ENCODE measurements around the gene C15orf39. TPM values are rescaled to one million over a fixed set of nuclear protein-coding genes. Genes with fewer than 3 reads are reported as not detected.

Gene C15orf39
- total RNA-seq, 1 experiment from 2014 or later = 28.9 TPM

DNA sequence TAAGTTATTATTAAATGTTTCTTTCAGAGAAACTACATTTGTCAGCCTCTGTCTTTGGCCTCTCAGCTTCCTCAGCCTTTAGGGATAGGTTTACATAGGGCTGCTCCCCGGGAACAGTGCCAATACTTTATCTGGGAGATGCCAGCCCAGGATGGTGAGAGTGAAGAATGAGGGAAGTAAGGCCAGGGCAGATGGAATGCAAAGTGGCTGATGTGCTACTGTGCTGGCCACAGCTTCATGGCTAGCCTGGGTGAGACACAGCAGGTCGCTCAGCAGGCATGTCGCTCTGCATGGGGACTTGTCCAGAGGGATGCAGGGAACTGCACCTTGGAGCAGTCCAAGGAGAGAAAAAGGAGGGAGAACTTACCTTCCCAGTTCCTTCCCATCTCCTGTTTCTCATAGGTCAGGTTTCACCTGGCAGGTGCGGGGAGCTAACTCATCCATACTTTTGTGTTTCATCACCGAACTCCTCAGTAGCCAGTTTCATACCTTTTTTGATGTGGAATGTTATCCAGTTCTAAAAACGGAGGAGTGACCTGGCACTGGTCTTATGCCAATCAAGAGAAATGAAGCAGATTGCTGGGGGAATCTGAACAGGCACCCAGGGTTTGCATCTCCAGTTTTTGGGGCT lies 30.9 kb upstream of the C15orf39 start:
- no TSS peak for BruUV-seq (replicated peaks)
- ChIA-PET CTCF (no interaction called here), POLR2A (ENCODE audit: low non-redundant PET) (no interaction called here)
- no peak for DNase-seq (ENCODE audit: low spot score)
- intact Hi-C loops (cut with micrococcal nuclease; ENCODE audit: unreplicated experiment) = no loop called here
- no peaks in the 10 kb centered on the region for H3K36me3 ChIP-seq (ENCODE audit: insufficient read depth, low read length, poor library complexity, severe bottlenecking)
- H3K9me3 ChIP-seq (ENCODE audit: low read depth, low read length, poor library complexity, severe bottlenecking) = no peaks in the 10 kb centered on the region
- H3K27me3 ChIP-seq (replicated peaks; ENCODE audit: insufficient read depth, low read depth, low read length, poor library complexity) = no peaks in the 10 kb centered on the region
- H3K4me1 ChIP-seq (ENCODE audit: insufficient read depth, low read length, poor library complexity, severe bottlenecking) = no peaks in the 10 kb centered on the region
- H3K4me3 ChIP-seq (ENCODE audit: low read depth, low read length, poor library complexity, severe bottlenecking) = no peak overlapping the region
- TF ChIP-seq EZH2 (IDR thresholded peaks at IDR 0.05; ENCODE audit: borderline replicate concordance, low read depth, low read length, poor library complexity, severe bottlenecking) = no peak
- TF ChIP-seq, protein P1, sequence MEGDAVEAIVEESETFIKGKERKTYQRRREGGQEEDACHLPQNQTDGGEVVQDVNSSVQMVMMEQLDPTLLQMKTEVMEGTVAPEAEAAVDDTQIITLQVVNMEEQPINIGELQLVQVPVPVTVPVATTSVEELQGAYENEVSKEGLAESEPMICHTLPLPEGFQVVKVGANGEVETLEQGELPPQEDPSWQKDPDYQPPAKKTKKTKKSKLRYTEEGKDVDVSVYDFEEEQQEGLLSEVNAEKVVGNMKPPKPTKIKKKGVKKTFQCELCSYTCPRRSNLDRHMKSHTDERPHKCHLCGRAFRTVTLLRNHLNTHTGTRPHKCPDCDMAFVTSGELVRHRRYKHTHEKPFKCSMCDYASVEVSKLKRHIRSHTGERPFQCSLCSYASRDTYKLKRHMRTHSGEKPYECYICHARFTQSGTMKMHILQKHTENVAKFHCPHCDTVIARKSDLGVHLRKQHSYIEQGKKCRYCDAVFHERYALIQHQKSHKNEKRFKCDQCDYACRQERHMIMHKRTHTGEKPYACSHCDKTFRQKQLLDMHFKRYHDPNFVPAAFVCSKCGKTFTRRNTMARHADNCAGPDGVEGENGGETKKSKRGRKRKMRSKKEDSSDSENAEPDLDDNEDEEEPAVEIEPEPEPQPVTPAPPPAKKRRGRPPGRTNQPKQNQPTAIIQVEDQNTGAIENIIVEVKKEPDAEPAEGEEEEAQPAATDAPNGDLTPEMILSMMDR (conservative IDR thresholded peaks at IDR 0.05; ENCODE audit: low read depth, low read length) = no peak
- H3K27ac ChIP-seq (ENCODE audit: low read depth, low read length, poor library complexity, severe bottlenecking) = no peak overlapping the region

DNA sequence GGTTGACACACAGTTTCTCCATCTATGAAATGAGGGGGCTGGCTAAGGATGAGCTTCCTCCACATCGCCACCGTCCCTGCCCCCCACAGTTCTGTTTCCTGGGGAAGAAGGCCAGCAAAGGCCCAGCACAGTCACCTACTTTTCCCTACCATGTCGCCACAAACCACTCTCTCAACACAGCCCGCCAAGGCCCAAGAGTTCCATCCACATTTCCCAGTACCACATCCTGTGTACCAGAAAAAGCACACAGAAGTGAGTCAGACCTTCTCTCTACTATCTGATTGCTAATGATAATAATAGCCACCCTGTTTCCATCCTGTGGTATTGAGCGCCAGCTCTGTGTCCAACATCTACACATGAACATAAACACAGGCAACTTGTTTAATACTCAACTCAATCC lies 30.3 kb upstream of the C15orf39 start:
- no peak for DNase-seq (ENCODE audit: low spot score)
- H3K4me1 ChIP-seq (ENCODE audit: insufficient read depth, low read length, poor library complexity, severe bottlenecking) = no peaks in the 10 kb centered on the region
- H3K36me3 ChIP-seq (ENCODE audit: insufficient read depth, low read length, poor library complexity, severe bottlenecking) = no peaks in the 10 kb centered on the region
- TF ChIP-seq, protein P1 (conservative IDR thresholded peaks at IDR 0.05; ENCODE audit: low read depth, low read length) = no peak
- no peak for TF ChIP-seq EZH2 (IDR thresholded peaks at IDR 0.05; ENCODE audit: borderline replicate concordance, low read depth, low read length, poor library complexity, severe bottlenecking)
- BruUV-seq (replicated peaks) = no TSS peak
- H3K9me3 ChIP-seq (ENCODE audit: low read depth, low read length, poor library complexity, severe bottlenecking) = no peaks in the 10 kb centered on the region
- H3K27ac ChIP-seq (ENCODE audit: low read depth, low read length, poor library complexity, severe bottlenecking) = no peak overlapping the region
- no peak overlapping the region for H3K4me3 ChIP-seq (ENCODE audit: low read depth, low read length, poor library complexity, severe bottlenecking)
- ChIA-PET CTCF (no interaction called here), POLR2A (ENCODE audit: low non-redundant PET) (no interaction called here)
- no peaks in the 10 kb centered on the region for H3K27me3 ChIP-seq (replicated peaks; ENCODE audit: insufficient read depth, low read depth, low read length, poor library complexity)
- intact Hi-C loops (cut with micrococcal nuclease; ENCODE audit: unreplicated experiment) = no loop called here

DNA sequence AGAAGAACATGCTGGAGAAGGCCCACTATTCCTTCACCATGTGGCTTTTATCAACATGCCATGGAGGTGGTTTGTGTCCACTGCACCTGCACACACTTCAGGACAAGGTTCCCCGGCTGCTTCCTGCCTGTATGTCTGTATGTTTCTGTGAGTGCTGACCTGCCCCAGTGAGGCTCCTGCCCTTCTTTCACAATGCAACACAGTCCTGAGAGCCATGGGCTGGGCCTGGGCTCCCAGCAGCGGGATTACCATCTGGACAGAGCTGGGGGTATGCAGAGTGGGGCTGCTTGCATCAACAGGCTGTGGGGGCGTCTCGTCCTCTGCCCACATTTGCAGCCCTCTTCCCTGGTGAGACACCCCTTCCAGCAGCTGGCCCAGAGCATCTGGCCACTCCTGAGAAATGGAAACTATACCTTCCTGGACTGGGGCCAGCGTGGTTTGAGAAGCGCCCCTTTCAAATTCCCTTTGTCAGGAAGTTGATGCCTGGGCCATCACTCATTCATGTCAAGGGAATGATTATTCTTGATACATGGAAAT lies 29.3 kb upstream of the C15orf39 start:
- no peaks in the 10 kb centered on the region for H3K4me1 ChIP-seq (ENCODE audit: insufficient read depth, low read length, poor library complexity, severe bottlenecking)
- TF ChIP-seq EZH2 (IDR thresholded peaks at IDR 0.05; ENCODE audit: borderline replicate concordance, low read depth, low read length, poor library complexity, severe bottlenecking) = no peak
- TF ChIP-seq, protein P1 (conservative IDR thresholded peaks at IDR 0.05; ENCODE audit: low read depth, low read length) = no peak
- ChIA-PET CTCF (no interaction called here), POLR2A (ENCODE audit: low non-redundant PET) (no interaction called here)
- no peaks in the 10 kb centered on the region for H3K36me3 ChIP-seq (ENCODE audit: insufficient read depth, low read length, poor library complexity, severe bottlenecking)
- no TSS peak for BruUV-seq (replicated peaks)
- H3K27ac ChIP-seq (ENCODE audit: low read depth, low read length, poor library complexity, severe bottlenecking) = no peak overlapping the region
- intact Hi-C loops (cut with micrococcal nuclease; ENCODE audit: unreplicated experiment) = no loop called here
- DNase-seq (ENCODE audit: low spot score) = no peak
- H3K4me3 ChIP-seq (ENCODE audit: low read depth, low read length, poor library complexity, severe bottlenecking) = no peak overlapping the region
- H3K27me3 ChIP-seq (replicated peaks; ENCODE audit: insufficient read depth, low read depth, low read length, poor library complexity) = no peaks in the 10 kb centered on the region
- H3K9me3 ChIP-seq (ENCODE audit: low read depth, low read length, poor library complexity, severe bottlenecking) = no peaks in the 10 kb centered on the region
